ENCODE results near the gene MICAL3. TPM values are rescaled to one million over a fixed set of nuclear protein-coding genes. Genes with fewer than 3 reads are reported as not detected.
"Not testable (repeated sequence)": the region's sequence is repeated elsewhere in the genome, so short reads cannot be mapped to it uniquely, and the experiment has no call there.

Gene MICAL3
- total RNA-seq, 4 donors from 2014 or later = 6.0 to 9.8 (median 8.1) TPM

- in situ Hi-C loops (cut with MboI; ENCODE audit: low sequenced_read_pairs in 4 of 4) (loop anchor here in 1 of 4 donors (10.0 kb wide), 1 partner anchor 77 kb away; the partner anchor contains the start of gene PEX26), intact Hi-C loops (cut with DNase I; ENCODE audit: low total_unique reads) (no loop called here)
- H3K9me3 ChIP-seq = no peaks in the 10 kb centered on the region
- no peak for DNase-seq
- H3K4me3 ChIP-seq = no peak overlapping the region
- ATAC-seq = no peak
- no peaks in the 10 kb centered on the region for H3K36me3 ChIP-seq
- H3K4me1 ChIP-seq = peaks cover 9 to 13% of the 10 kb centered on the region in 2 donors
- no peak for TF ChIP-seq CTCF (IDR thresholded peaks at IDR 0.05 in 4 of 5, conservative IDR thresholded peaks at IDR 0.05 in 1 of 5)
- no peak for TF ChIP-seq POLR2A (IDR thresholded peaks at IDR 0.05)
- no peaks in the 10 kb centered on the region for H3K27me3 ChIP-seq
- H3K27ac ChIP-seq = no peak overlapping the region
Measured at GRCh38 chr22:17997456-17997855, 26.9 kb downstream of the MICAL3 start.

- H3K27me3 ChIP-seq; H3K36me3 ChIP-seq; intact Hi-C loops (cut with DNase I; ENCODE audit: low total_unique reads); DNase-seq; H3K9me3 ChIP-seq; H3K27ac ChIP-seq; ATAC-seq; H3K4me3 ChIP-seq: not testable (repeated sequence)
- peaks cover 20 to 26% of the 10 kb centered on the region in 2 donors for H3K4me1 ChIP-seq
- in situ Hi-C loops (cut with MboI; ENCODE audit: low sequenced_read_pairs in 4 of 4) = loop anchor here in 1 of 4 donors (10.0 kb wide), 1 partner anchor 80 kb away; the partner anchor contains the start of gene PEX26
Measured at GRCh38 chr22:17995256-17995655, 29.1 kb downstream of the MICAL3 start.

GRCh38 chr22:17994424-17995108 is 29.8 kb downstream of the MICAL3 start:
- TF ChIP-seq CTCF (IDR thresholded peaks at IDR 0.05 in 4 of 5, conservative IDR thresholded peaks at IDR 0.05 in 1 of 5) (no peak), POLR2A (IDR thresholded peaks at IDR 0.05) (no peak)
- H3K4me1 ChIP-seq = peaks cover 15 to 21% of the 10 kb centered on the region in 2 donors
- DNase-seq (no peak), ATAC-seq (no peak)
- H3K27me3 ChIP-seq = no peaks in the 10 kb centered on the region
- H3K36me3 ChIP-seq = no peaks in the 10 kb centered on the region
- in situ Hi-C loops (cut with MboI; ENCODE audit: low sequenced_read_pairs in 4 of 4) (loop anchor here in 1 of 4 donors (10.0 kb wide), 1 partner anchor 80 kb away; the partner anchor contains the start of gene PEX26), intact Hi-C loops (cut with DNase I; ENCODE audit: low total_unique reads) (no loop called here)
- H3K9me3 ChIP-seq = no peaks in the 10 kb centered on the region
- H3K27ac ChIP-seq = no peak overlapping the region
- no peak overlapping the region for H3K4me3 ChIP-seq

GRCh38 chr22:17992976-17993375 is 31.4 kb downstream of the MICAL3 start:
- ATAC-seq; DNase-seq; H3K27me3 ChIP-seq; H3K9me3 ChIP-seq; H3K36me3 ChIP-seq; H3K27ac ChIP-seq; H3K4me3 ChIP-seq; intact Hi-C loops (cut with DNase I; ENCODE audit: low total_unique reads): not testable (repeated sequence)
- H3K4me1 ChIP-seq = peaks cover 15 to 20% of the 10 kb centered on the region in 2 donors
- in situ Hi-C loops (cut with MboI; ENCODE audit: low sequenced_read_pairs in 4 of 4) = loop anchor here in 1 of 4 donors (10.0 kb wide), 1 partner anchor 82 kb away; the partner anchor contains the start of gene PEX26

GRCh38 chr22:17991992-17992391 is 32.4 kb downstream of the MICAL3 start:
- H3K9me3 ChIP-seq; H3K4me3 ChIP-seq; intact Hi-C loops (cut with DNase I; ENCODE audit: low total_unique reads); H3K27ac ChIP-seq; ATAC-seq; DNase-seq; H3K27me3 ChIP-seq; H3K36me3 ChIP-seq: not testable (repeated sequence)
- in situ Hi-C loops (cut with MboI; ENCODE audit: low sequenced_read_pairs in 4 of 4) = loop anchor here in 1 of 4 donors (10.0 kb wide), 1 partner anchor 83 kb away; the partner anchor contains the start of gene PEX26
- peaks cover 15 to 20% of the 10 kb centered on the region in 2 donors for H3K4me1 ChIP-seq

GRCh38 chr22:17990942-17991341 is 33.4 kb downstream of the MICAL3 start:
- no peak for ATAC-seq
- Histone ChIP-seq H3K36me3 (no peaks in the 10 kb centered on the region), H3K4me3 (no peak overlapping the region), H3K4me1 (peaks cover 15 to 20% of the 10 kb centered on the region in 2 donors), H3K27me3 (no peaks in the 10 kb centered on the region), H3K27ac (no peak overlapping the region), H3K9me3 (no peaks in the 10 kb centered on the region)
- intact Hi-C loops (cut with DNase I; ENCODE audit: low total_unique reads) (no loop called here), in situ Hi-C loops (cut with MboI; ENCODE audit: low sequenced_read_pairs in 4 of 4) (loop anchor here in 1 of 4 donors (10.0 kb wide), 1 partner anchor 84 kb away; the partner anchor contains the start of gene PEX26)
- no peak for TF ChIP-seq CTCF (IDR thresholded peaks at IDR 0.05 in 4 of 5, conservative IDR thresholded peaks at IDR 0.05 in 1 of 5)
- no peak for TF ChIP-seq POLR2A (IDR thresholded peaks at IDR 0.05)
- no peak for DNase-seq
